AG09309 (cell line): ENCODE data around the gene TARM1.

Experiments used
- DNase-seq: peaks from one replicate; pipeline ENCODE4 v3.0.0-alpha.2; 2010; ENCODE audit warnings: low read depth
- H3K4me3 ChIP-seq: 2 replicates; pipeline ENCODE4 v1.5.1; 2011; ENCODE audit warnings: mild to moderate bottlenecking, low read depth, low read length, moderate library complexity; ENCODE audit not compliant: control insufficient read depth
- TF ChIP-seq, protein P1 (sequence below): IDR thresholded peaks from 2 replicates; pipeline ENCODE4 v1.5.1; 2011; ENCODE audit warnings: mild to moderate bottlenecking, low read depth, low read length, inconsistent platforms; ENCODE audit not compliant: insufficient read depth, control insufficient read depth; ENCODE audit errors: missing control alignments

The TARM1 gene

DNA sequence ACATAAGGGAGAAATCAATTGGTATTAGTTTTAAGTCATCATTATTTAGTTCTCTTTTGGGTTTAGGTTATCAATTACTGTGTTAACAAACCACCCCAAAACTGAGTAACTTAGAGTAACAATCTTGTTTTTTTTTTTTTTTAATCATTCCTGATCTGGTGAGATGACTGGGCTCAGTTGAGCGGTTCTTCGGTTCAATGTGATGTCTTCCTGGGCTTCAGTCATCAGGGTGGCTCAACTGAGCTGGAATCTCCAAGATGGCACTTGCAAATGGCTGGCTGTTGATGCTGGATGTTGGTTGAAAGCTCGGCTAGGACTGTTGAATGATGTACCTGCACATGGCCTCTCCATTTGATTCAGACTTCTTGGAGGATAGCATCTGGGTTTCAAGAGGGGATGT, 3.2 kb upstream of the TARM1 start:
- TF ChIP-seq, protein P1, sequence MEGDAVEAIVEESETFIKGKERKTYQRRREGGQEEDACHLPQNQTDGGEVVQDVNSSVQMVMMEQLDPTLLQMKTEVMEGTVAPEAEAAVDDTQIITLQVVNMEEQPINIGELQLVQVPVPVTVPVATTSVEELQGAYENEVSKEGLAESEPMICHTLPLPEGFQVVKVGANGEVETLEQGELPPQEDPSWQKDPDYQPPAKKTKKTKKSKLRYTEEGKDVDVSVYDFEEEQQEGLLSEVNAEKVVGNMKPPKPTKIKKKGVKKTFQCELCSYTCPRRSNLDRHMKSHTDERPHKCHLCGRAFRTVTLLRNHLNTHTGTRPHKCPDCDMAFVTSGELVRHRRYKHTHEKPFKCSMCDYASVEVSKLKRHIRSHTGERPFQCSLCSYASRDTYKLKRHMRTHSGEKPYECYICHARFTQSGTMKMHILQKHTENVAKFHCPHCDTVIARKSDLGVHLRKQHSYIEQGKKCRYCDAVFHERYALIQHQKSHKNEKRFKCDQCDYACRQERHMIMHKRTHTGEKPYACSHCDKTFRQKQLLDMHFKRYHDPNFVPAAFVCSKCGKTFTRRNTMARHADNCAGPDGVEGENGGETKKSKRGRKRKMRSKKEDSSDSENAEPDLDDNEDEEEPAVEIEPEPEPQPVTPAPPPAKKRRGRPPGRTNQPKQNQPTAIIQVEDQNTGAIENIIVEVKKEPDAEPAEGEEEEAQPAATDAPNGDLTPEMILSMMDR = no peak
- no peak for DNase-seq
- no peak overlapping the region for H3K4me3 ChIP-seq

DNA sequence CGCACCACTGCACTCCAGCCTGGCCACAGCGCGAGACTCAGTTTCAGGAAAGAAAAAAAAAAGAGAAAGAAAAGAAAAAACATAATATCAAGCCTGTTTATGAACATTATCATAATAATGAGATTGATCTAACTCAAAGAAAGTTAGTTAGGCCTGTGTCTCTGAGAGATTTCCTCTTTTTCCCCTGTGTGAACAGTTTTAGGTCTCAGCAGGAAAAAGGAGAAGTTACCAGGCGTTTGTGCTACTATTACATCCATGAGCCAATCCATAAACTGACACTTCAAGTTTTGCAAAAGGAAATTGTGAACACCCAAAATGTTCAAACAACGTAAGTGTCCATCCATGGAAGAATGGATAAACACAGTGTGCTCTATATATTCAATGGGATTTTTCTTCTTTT, 3.8 kb downstream of the TARM1 start:
- no peak overlapping the region for H3K4me3 ChIP-seq
- TF ChIP-seq, protein P1 = no peak
- no peak for DNase-seq

DNA sequence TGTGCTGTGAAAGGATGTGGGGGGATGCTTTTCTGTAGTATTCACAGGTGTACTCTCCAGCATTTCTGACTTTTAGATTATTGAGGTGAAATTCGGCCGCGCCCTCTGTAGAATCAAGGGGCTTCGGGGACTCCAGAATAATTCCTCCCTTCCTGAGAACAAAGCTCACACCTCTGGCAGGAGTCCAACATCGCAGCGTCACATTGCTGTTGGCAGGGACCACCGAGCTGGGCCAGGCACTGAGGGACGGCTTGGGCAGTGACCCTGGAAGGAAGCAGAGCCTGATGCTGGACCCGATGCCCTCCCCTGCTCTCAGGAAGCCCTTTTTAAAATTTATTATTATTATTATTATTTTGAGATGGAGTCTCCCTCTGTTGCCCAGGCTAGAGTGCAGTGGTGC, 6.3 kb downstream of the TARM1 start:
- H3K4me3 ChIP-seq = no peak overlapping the region
- DNase-seq = no peak
- TF ChIP-seq, protein P1 = no peak

DNA sequence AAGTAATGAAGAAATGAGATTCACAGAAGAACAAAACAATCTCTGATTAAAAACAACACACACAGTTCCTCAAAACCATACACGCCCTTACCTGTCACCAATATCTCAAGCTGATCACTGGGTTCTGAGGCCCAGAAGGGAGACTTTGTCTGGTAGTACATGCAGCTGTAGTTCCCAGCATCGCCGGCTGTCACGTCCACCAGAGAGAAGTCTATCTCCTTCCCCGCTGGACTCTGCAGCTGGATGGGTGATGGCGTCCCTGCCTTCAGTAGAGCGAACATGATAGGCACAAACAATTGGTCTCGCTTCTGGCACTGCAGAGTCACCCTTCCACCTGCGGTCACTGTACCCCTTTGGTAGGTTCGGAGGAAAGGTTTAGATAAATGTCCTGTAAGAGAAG, 7.3 kb downstream of the TARM1 start:
- no peak overlapping the region for H3K4me3 ChIP-seq
- TF ChIP-seq, protein P1 = no peak
- no peak for DNase-seq

DNA sequence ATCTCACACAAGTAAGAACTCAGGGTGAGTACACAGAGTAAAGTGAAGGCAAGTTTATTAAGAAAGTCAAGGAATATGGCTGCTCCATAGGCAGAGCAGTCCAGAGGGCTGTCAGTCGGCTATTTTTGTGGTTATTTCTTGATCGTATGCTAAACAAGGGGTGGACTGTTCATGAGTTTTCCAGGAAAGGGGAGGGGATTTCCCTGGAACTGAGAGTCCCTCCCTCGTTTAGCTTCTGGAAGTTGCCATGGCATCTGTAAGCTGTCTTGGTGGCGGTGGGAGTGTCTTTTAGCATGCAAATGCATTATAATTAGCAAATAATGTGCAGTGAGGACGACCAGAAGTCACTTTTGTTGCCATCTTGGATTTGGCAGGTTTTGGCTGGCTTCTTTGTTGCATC, 11.7 kb downstream of the TARM1 start:
- H3K4me3 ChIP-seq = no peak overlapping the region
- TF ChIP-seq, protein P1 = no peak
- DNase-seq = no peak

DNA sequence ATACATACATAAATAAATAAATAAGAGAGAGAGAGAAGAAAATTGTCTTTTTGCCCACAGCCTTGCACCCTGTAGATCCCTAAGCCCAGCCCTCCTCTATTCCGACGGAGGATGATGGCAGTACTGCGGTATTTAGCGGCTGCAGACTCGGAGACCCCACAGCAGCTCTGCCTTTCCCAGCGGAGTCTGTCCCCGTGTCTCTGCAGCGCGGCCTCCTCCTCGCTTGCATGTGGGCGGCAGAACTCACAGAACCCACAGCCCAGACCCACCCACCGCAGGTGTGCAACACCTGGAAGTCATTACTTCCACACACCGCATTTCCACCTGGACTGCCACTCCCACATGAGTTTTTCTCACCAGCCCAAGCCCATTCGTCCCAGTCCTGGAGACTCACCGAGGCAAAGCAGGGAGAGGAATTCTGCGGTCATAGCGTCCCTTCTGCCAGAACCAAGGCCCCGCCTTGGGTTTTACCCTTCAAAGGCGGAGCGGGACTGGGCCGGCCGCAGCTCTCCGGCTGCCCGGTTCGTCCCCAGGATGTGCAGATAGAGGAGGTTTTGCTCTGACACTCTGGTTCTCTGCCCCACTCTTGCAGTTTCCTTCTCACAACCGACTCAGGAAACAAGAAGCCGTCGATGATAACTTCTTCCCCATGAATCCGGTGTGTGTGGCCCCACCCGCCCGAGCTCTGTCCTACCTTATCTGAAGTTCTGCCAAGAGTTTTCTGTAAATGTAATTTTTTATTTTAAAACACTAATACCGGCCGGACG, 17.6 kb downstream of the TARM1 start, which contains the start of gene VSTM1:
Gene VSTM1, minus strand, starts transcription at position 548 of the 767 bp plus-strand sequence. Its CDS starts 120 bp downstream, at position 428.
- DNase-seq = no peak
- no peak within 1 kb of the TSS for H3K4me3 ChIP-seq
- TF ChIP-seq, protein P1 = no peak
